Gastroesophageal sphincter (tissue), 3 donors: ENCODE measurements around the gene PPFIA1.

Source experiments
- POLR2A ChIP-seq, 2 donors: fragments of 450-650 bp; IDR thresholded peaks; one replicate each; pipeline ENCODE4 v1.6.1; 2017; ENCODE audit warnings: antibody characterized with exemption in 2 of 2, mild to moderate bottlenecking in 2 of 2, moderate library complexity in 1 of 2
- POLR2AphosphoS5 ChIP-seq: sonication (generic); formaldehyde crosslinking; IDR thresholded peaks from one replicate; pipeline ENCODE4 v1.6.1; 2017; ENCODE audit warnings: antibody characterized with exemption
- TF ChIP-seq, protein P1 (sequence below), 4 experiments: fragments of 200-600 bp in 2 of 4; fragments of 450-650 bp in 2 of 4; sonication (generic) in 1 of 4; IDR thresholded peaks; one replicate each; pipeline ENCODE4 v1.5.1; 2017 to 2019; ENCODE audit warnings: antibody characterized with exemption in 4 of 4, mild to moderate bottlenecking in 2 of 4, moderate library complexity in 2 of 4

DNA sequence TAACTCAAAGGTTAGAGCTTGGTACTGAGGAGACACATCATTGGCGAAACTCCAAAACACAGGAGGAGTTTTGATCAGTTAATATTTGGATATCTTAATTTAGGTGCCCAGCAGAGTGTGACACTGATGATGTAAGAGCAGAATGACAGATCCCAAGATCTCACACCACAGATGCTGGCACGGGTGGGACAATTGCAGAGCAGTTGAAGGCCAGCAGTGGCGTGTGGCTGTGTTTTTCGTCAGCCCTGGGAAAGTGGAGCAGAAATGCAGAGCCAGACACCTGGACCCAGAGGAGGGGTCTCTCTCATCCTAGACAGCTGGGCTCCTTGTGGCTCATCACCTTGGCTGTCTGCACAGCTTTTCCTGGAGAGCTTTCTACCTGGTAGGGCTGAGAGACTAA, 68.1 kb downstream of the PPFIA1 start:
- TF ChIP-seq POLR2AphosphoS5 = no peak
- TF ChIP-seq, protein P1, sequence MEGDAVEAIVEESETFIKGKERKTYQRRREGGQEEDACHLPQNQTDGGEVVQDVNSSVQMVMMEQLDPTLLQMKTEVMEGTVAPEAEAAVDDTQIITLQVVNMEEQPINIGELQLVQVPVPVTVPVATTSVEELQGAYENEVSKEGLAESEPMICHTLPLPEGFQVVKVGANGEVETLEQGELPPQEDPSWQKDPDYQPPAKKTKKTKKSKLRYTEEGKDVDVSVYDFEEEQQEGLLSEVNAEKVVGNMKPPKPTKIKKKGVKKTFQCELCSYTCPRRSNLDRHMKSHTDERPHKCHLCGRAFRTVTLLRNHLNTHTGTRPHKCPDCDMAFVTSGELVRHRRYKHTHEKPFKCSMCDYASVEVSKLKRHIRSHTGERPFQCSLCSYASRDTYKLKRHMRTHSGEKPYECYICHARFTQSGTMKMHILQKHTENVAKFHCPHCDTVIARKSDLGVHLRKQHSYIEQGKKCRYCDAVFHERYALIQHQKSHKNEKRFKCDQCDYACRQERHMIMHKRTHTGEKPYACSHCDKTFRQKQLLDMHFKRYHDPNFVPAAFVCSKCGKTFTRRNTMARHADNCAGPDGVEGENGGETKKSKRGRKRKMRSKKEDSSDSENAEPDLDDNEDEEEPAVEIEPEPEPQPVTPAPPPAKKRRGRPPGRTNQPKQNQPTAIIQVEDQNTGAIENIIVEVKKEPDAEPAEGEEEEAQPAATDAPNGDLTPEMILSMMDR (IDR thresholded peaks at IDR 0.05) = no peak
- TF ChIP-seq POLR2A (IDR thresholded peaks at IDR 0.05) = no peak
